HAP-1 (cell line): ENCODE results near the gene MMAA.
"Not testable (repeated sequence)": the region's sequence is repeated elsewhere in the genome, so short reads cannot be mapped to it uniquely, and the experiment has no call there.

ENCODE experiments used
- DNase-seq, 2 experiments: peaks; one replicate each; pipeline ENCODE4 v3.0.0-alpha.2; 2016 to 2020; ENCODE audit warnings: low spot score in 2 of 2
- H3K27me3 ChIP-seq: fragments of 250-450 bp; sonication (Bioruptor Pico); 2 replicates; pipeline ENCODE4 v1.5.1; 2020; ENCODE audit warnings: low read depth, mild to moderate bottlenecking, moderate library complexity
- H3K36me3 ChIP-seq: fragments of 250-450 bp; sonication (Bioruptor Pico); replicated peaks from 2 replicates; pipeline ENCODE4 v1.5.1; 2020; ENCODE audit warnings: mild to moderate bottlenecking
- H3K4me1 ChIP-seq: fragments of 250-450 bp; sonication (Bioruptor Pico); 2 replicates; pipeline ENCODE4 v1.5.1; 2020; ENCODE audit warnings: mild to moderate bottlenecking
- H3K4me3 ChIP-seq: fragments of 250-450 bp; sonication (Bioruptor Pico); 2 replicates; pipeline ENCODE4 v1.5.1; 2020; ENCODE audit warnings: mild to moderate bottlenecking, moderate library complexity
- H3K9me3 ChIP-seq: fragments of 250-450 bp; sonication (Bioruptor Pico); 2 replicates; pipeline ENCODE4 v1.5.1; 2020; ENCODE audit warnings: mild to moderate bottlenecking, moderate library complexity
- in situ Hi-C: fragments of 300-500 bp; cut with MboI; formaldehyde crosslinking; loops from 3 replicates; pipeline ENCODE4 v1.14.3; 2020; ENCODE audit warnings: low sequenced_read_pairs, inconsistent platforms, mixed read lengths

Gene MMAA

GRCh38 chr4:145618932-145619638 lies at the start of gene MMAA:
TSS of gene MMAA (plus strand) at chr4:145619385. CDS start at chr4:145639140, 19,755 bp downstream.
- Histone ChIP-seq H3K4me1 (peaks cover 19% of the 10 kb centered on the region), H3K36me3 (peaks cover 3% of the 10 kb centered on the region; the same call in 1 of the 2 replicates), H3K9me3 (no peaks in the 10 kb centered on the region), H3K27me3 (no peaks in the 10 kb centered on the region), H3K4me3 (peak within 1 kb of the TSS; percentile 78)
- in situ Hi-C loops: loop anchor here (25.0 kb wide), 1 partner anchor 407 kb away; no protein-coding TSS in a partner anchor
- peak; percentile 83 to 97 for DNase-seq

GRCh38 chr4:145574546-145574945 lies 44.6 kb upstream of the MMAA start:
- not testable (repeated sequence) for H3K36me3 ChIP-seq, H3K4me1 ChIP-seq, H3K4me3 ChIP-seq, H3K27me3 ChIP-seq, H3K9me3 ChIP-seq, DNase-seq
- in situ Hi-C loops: loop anchor here (25.0 kb wide), 1 partner anchor 337 kb away; no protein-coding TSS in a partner anchor

GRCh38 chr4:145580906-145581305 lies 38.3 kb upstream of the MMAA start:
- H3K36me3 ChIP-seq: no peaks in the 10 kb centered on the region
- H3K27me3 ChIP-seq: no peaks in the 10 kb centered on the region
- no peaks in the 10 kb centered on the region for H3K4me1 ChIP-seq
- in situ Hi-C loops: no loop called here
- H3K4me3 ChIP-seq: no peak overlapping the region
- DNase-seq: no peak
- H3K9me3 ChIP-seq: no peaks in the 10 kb centered on the region

- in situ Hi-C loops: no loop called here
- Histone ChIP-seq H3K4me3 (no peak overlapping the region), H3K4me1 (no peaks in the 10 kb centered on the region), H3K27me3 (no peaks in the 10 kb centered on the region), H3K36me3 (no peaks in the 10 kb centered on the region), H3K9me3 (no peaks in the 10 kb centered on the region)
- DNase-seq: no peak
These were observed 35.8 kb upstream of the MMAA start for GRCh38 chr4:145583191-145584055.

- no peaks in the 10 kb centered on the region for H3K27me3 ChIP-seq
- in situ Hi-C loops: no loop called here
- DNase-seq: no peak
- no peaks in the 10 kb centered on the region for H3K36me3 ChIP-seq
- no peak overlapping the region for H3K4me3 ChIP-seq
- H3K9me3 ChIP-seq: no peaks in the 10 kb centered on the region
- H3K4me1 ChIP-seq: no peaks in the 10 kb centered on the region
These were observed 32.0 kb upstream of the MMAA start for GRCh38 chr4:145587088-145587754.

GRCh38 chr4:145589381-145589780 lies 29.8 kb upstream of the MMAA start:
- H3K4me3 ChIP-seq, DNase-seq, in situ Hi-C loops: not testable (repeated sequence)

GRCh38 chr4:145589916-145590702 lies 29.1 kb upstream of the MMAA start:
- H3K4me1 ChIP-seq: no peaks in the 10 kb centered on the region
- no peak for DNase-seq
- in situ Hi-C loops: no loop called here

More at GRCh38 chr4:145589381-145589780, 29.8 kb upstream of the MMAA start:
- not testable (repeated sequence) for H3K36me3 ChIP-seq, H3K9me3 ChIP-seq, H3K4me1 ChIP-seq, H3K27me3 ChIP-seq

GRCh38 chr4:145602129-145602760 lies 16.9 kb upstream of the MMAA start:
- H3K27me3 ChIP-seq: peaks cover 5% of the 10 kb centered on the region
- H3K4me3 ChIP-seq: no peak overlapping the region
- H3K36me3 ChIP-seq: no peaks in the 10 kb centered on the region
- H3K9me3 ChIP-seq: peaks cover 3% of the 10 kb centered on the region; the same call in 1 of the 2 replicates
- in situ Hi-C loops: loop anchor here (25.0 kb wide), 1 partner anchor 390 kb away; no protein-coding TSS in a partner anchor
- H3K4me1 ChIP-seq: no peaks in the 10 kb centered on the region
- no peak for DNase-seq

More at GRCh38 chr4:145589916-145590702, 29.1 kb upstream of the MMAA start:
- Histone ChIP-seq H3K4me3 (no peak overlapping the region), H3K9me3 (no peaks in the 10 kb centered on the region), H3K27me3 (no peaks in the 10 kb centered on the region; the same call in 1 of the 2 replicates), H3K36me3 (no peaks in the 10 kb centered on the region)

GRCh38 chr4:145605941-145606340 lies 13.2 kb upstream of the MMAA start:
- no peaks in the 10 kb centered on the region for H3K36me3 ChIP-seq
- H3K9me3 ChIP-seq: peaks cover 3% of the 10 kb centered on the region; the same call in 1 of the 2 replicates
- no peaks in the 10 kb centered on the region for H3K4me1 ChIP-seq
- in situ Hi-C loops: loop anchor here (25.0 kb wide), 1 partner anchor 394 kb away; no protein-coding TSS in a partner anchor
- H3K4me3 ChIP-seq: no peak overlapping the region
- no peak for DNase-seq
- H3K27me3 ChIP-seq: peaks cover 5% of the 10 kb centered on the region

- DNase-seq: peak; percentile 50 to 70
- Histone ChIP-seq H3K27me3 (no peaks in the 10 kb centered on the region), H3K36me3 (no peaks in the 10 kb centered on the region), H3K9me3 (peaks cover 3% of the 10 kb centered on the region; the same call in 1 of the 2 replicates), H3K4me1 (peaks cover 8% of the 10 kb centered on the region), H3K4me3 (no peak overlapping the region)
- in situ Hi-C loops: loop anchor here (25.0 kb wide), 1 partner anchor 397 kb away; no protein-coding TSS in a partner anchor
These were observed 9.4 kb upstream of the MMAA start for GRCh38 chr4:145609481-145610427.

GRCh38 chr4:145613566-145614232 lies 5.5 kb upstream of the MMAA start:
- no peaks in the 10 kb centered on the region for H3K27me3 ChIP-seq
- H3K4me3 ChIP-seq: no peak overlapping the region
- H3K36me3 ChIP-seq: peaks cover under 1% of the 10 kb centered on the region; the same call in 1 of the 2 replicates
- peak in 1 of 2 experiments; percentile 36 for DNase-seq
- in situ Hi-C loops: loop anchor here (25.0 kb wide), 1 partner anchor 401 kb away; no protein-coding TSS in a partner anchor
- H3K9me3 ChIP-seq: no peaks in the 10 kb centered on the region
- peaks cover 18% of the 10 kb centered on the region for H3K4me1 ChIP-seq
